ENCODE data around the gene DNAJC2. TPM values are rescaled to one million over a fixed set of nuclear protein-coding genes. Genes with fewer than 3 reads are reported as not detected.
A peak's percentile ranks its signal among the peaks of the same experiment; 100 is the strongest.

The DNAJC2 gene
- total and polyA plus RNA-seq, 9 donors: 11.1 to 29.5 (median 18.3) TPM

DNA sequence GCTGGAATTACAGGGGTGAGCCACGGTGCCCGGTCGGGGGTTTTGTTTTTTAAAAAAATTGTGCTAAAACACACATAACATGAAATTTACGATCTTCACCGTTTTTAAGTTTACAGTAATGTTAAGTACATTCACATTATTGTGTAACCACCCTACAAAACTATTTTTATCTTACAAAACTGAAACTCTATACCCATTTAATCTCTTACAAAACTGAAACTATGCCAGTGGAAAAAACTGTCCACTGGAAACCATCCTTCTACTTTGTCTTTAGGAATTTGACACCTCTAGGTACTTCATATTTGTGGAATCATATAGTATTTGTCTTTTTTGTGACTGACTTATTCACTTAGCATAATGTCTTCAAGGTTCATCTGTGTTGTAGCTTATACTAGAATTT, 1.8 kb upstream of the DNAJC2 start:
- Histone ChIP-seq H3K27ac (no peak overlapping the region), H3K4me3 (no peak overlapping the region), H3K4me1 (ENCODE audit: insufficient read depth) (peaks cover 3% of the 10 kb centered on the region), H3K36me3 (no peaks in the 10 kb centered on the region), H3K27me3 (no peaks in the 10 kb centered on the region), H3K9me3 (no peaks in the 10 kb centered on the region)
- no peak for DNase-seq
- WGBS, 3 donors: 88 to 93% (median 89%) methylated on average over 5 of the region's 5 CpGs
- intact Hi-C loops (cut with DNase I): no loop called here
- TF ChIP-seq, protein P1, sequence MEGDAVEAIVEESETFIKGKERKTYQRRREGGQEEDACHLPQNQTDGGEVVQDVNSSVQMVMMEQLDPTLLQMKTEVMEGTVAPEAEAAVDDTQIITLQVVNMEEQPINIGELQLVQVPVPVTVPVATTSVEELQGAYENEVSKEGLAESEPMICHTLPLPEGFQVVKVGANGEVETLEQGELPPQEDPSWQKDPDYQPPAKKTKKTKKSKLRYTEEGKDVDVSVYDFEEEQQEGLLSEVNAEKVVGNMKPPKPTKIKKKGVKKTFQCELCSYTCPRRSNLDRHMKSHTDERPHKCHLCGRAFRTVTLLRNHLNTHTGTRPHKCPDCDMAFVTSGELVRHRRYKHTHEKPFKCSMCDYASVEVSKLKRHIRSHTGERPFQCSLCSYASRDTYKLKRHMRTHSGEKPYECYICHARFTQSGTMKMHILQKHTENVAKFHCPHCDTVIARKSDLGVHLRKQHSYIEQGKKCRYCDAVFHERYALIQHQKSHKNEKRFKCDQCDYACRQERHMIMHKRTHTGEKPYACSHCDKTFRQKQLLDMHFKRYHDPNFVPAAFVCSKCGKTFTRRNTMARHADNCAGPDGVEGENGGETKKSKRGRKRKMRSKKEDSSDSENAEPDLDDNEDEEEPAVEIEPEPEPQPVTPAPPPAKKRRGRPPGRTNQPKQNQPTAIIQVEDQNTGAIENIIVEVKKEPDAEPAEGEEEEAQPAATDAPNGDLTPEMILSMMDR (IDR thresholded peaks at IDR 0.05): no peak
- TF ChIP-seq POLR2A (IDR thresholded peaks at IDR 0.05) (no peak), EP300 (IDR thresholded peaks at IDR 0.05) (no peak)

DNA sequence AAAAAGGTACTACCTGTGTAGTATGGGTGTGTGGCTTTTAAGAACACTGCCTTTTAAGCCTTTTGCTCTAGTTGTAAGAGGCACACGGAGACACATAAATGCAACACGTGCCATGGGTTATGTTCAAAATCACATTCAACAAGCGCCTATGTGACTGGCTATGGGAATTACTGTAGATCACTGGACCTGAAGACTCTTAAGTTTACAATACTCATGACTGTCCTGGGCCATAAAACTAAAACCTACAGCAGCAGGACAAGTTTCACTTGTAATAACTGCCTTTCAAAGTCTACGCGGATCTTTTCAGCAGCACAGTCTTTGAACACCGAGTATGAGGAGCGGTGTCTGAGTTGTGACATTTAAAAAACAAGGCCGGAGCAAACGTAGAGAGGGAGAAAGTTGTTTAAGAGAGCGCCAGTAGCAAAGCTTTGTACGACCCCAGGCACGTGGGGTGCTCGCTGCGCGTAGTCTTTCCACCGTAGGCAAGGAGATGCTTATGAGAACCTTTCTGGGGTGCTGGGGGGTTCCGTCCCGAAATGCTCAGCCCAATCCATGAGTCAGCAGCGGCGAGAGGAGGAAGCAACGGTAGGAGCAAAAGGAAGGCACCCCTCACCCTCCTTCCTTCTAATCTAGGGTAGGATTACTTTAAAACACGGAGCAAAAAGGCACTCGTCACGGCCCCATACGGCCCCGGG, 662 bp downstream of the DNAJC2 start:
- intact Hi-C loops (cut with DNase I): no loop called here
- Histone ChIP-seq H3K9me3 (no peaks in the 10 kb centered on the region), H3K4me3 (peak overlapping the region; percentile 82), H3K27me3 (no peaks in the 10 kb centered on the region), H3K4me1 (ENCODE audit: insufficient read depth) (no peaks in the 10 kb centered on the region), H3K27ac (peak overlapping the region; percentile 75 to 85), H3K36me3 (no peaks in the 10 kb centered on the region)
- WGBS, 3 donors: 1% methylated on average over 26 of the region's 26 CpGs
- TF ChIP-seq, protein P1 (IDR thresholded peaks at IDR 0.05): no peak
- no peak for TF ChIP-seq POLR2A (IDR thresholded peaks at IDR 0.05)
- no peak for TF ChIP-seq EP300 (IDR thresholded peaks at IDR 0.05)
- DNase-seq: peak in 1 of 5 donors; percentile 21

DNA sequence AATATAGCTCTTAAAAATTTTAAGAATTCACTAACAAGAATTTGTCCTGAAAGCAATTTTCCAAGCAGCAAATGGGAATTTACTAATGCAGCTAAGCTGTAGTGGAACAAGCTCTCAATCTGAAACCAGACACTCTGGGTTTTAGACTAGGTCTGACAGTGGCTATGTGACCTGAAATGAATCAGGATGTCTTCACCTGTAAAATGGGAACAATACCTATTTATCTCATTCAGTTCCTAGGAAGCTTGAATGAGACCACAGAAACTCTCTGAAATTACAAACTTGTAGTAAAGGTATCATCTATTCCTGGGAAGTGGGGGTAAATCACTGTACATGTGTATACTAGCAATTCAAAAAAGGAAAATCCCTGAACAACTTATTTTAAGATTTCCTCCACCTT, 1.2 kb downstream of the DNAJC2 start:
- intact Hi-C loops (cut with DNase I): no loop called here
- H3K27ac ChIP-seq: peak overlapping the region in 1 of 2 donors; percentile 75

DNA sequence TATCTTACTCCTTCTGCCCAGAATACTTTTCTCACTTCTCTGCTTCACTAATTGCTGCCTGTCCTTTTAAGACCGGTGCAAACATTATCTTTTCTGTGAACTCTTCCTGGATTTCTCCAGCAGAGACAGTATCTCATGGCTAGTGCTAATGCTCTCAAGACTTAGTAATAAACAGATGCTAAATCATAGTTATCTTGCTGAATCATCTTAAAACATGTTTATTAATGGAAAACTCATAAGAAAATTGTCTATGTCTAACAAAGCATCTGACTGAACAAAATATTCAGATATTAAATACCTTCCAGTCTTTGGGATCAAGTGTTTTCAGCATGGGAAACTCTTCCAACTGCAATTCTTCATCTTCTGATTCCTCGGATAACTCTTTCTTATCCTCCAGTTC, 3.1 kb downstream of the DNAJC2 start:
- Histone ChIP-seq H3K9me3 (no peaks in the 10 kb centered on the region), H3K4me3 (no peak overlapping the region), H3K27ac (no peak overlapping the region), H3K27me3 (no peaks in the 10 kb centered on the region), H3K4me1 (ENCODE audit: insufficient read depth) (no peaks in the 10 kb centered on the region), H3K36me3 (no peaks in the 10 kb centered on the region)
- no peak for DNase-seq
- 79 to 88% (median 82%) methylated on average over 2 of the region's 2 CpGs for WGBS, 3 donors
- TF ChIP-seq POLR2A (IDR thresholded peaks at IDR 0.05) (no peak), EP300 (IDR thresholded peaks at IDR 0.05) (no peak)
- TF ChIP-seq, protein P1 (IDR thresholded peaks at IDR 0.05): no peak
- intact Hi-C loops (cut with DNase I): no loop called here

More for the DNA sequence above, 1.2 kb downstream of the DNAJC2 start:
- no peaks in the 10 kb centered on the region for H3K9me3 ChIP-seq
- H3K4me3 ChIP-seq: no peak overlapping the region
- TF ChIP-seq POLR2A (IDR thresholded peaks at IDR 0.05) (no peak), EP300 (IDR thresholded peaks at IDR 0.05) (no peak)
- TF ChIP-seq, protein P1 (IDR thresholded peaks at IDR 0.05): no peak
- no peaks in the 10 kb centered on the region for H3K27me3 ChIP-seq
- H3K36me3 ChIP-seq: no peaks in the 10 kb centered on the region
- no peaks in the 10 kb centered on the region for H3K4me1 ChIP-seq (ENCODE audit: insufficient read depth)
- no peak for DNase-seq
